CD14-positive monocyte (primary cell): ENCODE data around the gene CDKN2C. TPM values are rescaled to one million over a fixed set of nuclear protein-coding genes. Genes with fewer than 3 reads are reported as not detected.

Experiments used
- DNase-seq, 3 donors: peaks; one replicate each; pipeline ENCODE4 v3.0.0-alpha.2; 2011 to 2022
- H2AFZ ChIP-seq: 2 replicates; pipeline ENCODE4 v1.6.0; 2012; ENCODE audit warnings: mild to moderate bottlenecking, low read depth, low read length, inconsistent platforms; ENCODE audit not compliant: insufficient read depth, poor library complexity, severe bottlenecking
- H3K27ac ChIP-seq, 2 donors: 1 replicate in 1 of 2; 2 replicates in 1 of 2; pipeline ENCODE4 v1.5.1; 2012 to 2013; ENCODE audit warnings: low read length in 2 of 2, control low read depth in 1 of 2, inconsistent platforms in 1 of 2, low read depth in 1 of 2, mild to moderate bottlenecking in 1 of 2
- H3K27me3 ChIP-seq, 2 donors: one replicate each; pipeline versions ENCODE4 v1.6.0 to v1.6.1; 2011 to 2013; ENCODE audit warnings: low read length in 2 of 2; ENCODE audit not compliant: control insufficient read depth in 2 of 2, insufficient read depth in 2 of 2
- H3K36me3 ChIP-seq, 2 donors: replicated peaks in 1 of 2; 1 replicate in 1 of 2; 2 replicates in 1 of 2; pipeline versions ENCODE4 v1.5.1 to v1.6.1; 2012 to 2013; ENCODE audit warnings: low read length in 2 of 2, control low read depth in 1 of 2, inconsistent platforms in 1 of 2, mild to moderate bottlenecking in 1 of 2; ENCODE audit not compliant: insufficient read depth in 2 of 2, control insufficient read depth in 1 of 2
- H3K4me1 ChIP-seq, 2 donors: 1 replicate in 1 of 2; 2 replicates in 1 of 2; pipeline versions ENCODE4 v1.5.1 to v1.6.1; 2012 to 2013; ENCODE audit warnings: low read length in 2 of 2, control low read depth in 1 of 2, inconsistent platforms in 1 of 2, mild to moderate bottlenecking in 1 of 2, moderate library complexity in 1 of 2; ENCODE audit not compliant: insufficient read depth in 2 of 2, control insufficient read depth in 1 of 2
- H3K4me2 ChIP-seq: replicated peaks from 2 replicates; pipeline ENCODE3; 2012; ENCODE audit warnings: low read length, moderate library complexity, mild to moderate bottlenecking; ENCODE audit not compliant: poor library complexity, severe bottlenecking; ENCODE audit errors: extremely low read depth
- H3K4me3 ChIP-seq, 3 experiments: fragments of 200-600 bp in 1 of 3; sonication (generic) in 1 of 3; replicated peaks in 1 of 3; 1 replicate in 2 of 3; 2 replicates in 1 of 3; pipeline ENCODE4 v1.5.1; 2011 to 2013; ENCODE audit warnings: low read length in 3 of 3, mild to moderate bottlenecking in 3 of 3, control low read depth in 2 of 3, low read depth in 2 of 3, inconsistent platforms in 1 of 3, moderate library complexity in 1 of 3
- H3K79me2 ChIP-seq: 2 replicates; pipeline ENCODE4 v1.6.0; 2012; ENCODE audit warnings: mild to moderate bottlenecking, control low read depth, inconsistent platforms, low read length, moderate library complexity; ENCODE audit not compliant: insufficient read depth
- H3K9ac ChIP-seq: 2 replicates; pipeline ENCODE4 v1.6.0; 2017; ENCODE audit warnings: low read length, mild to moderate bottlenecking; ENCODE audit not compliant: insufficient read depth, poor library complexity, severe bottlenecking
- H3K9me3 ChIP-seq, 2 donors: replicated peaks in 1 of 2; 1 replicate in 1 of 2; 2 replicates in 1 of 2; pipeline versions ENCODE4 v1.5.1 to v1.6.1; 2012 to 2013; ENCODE audit warnings: low read length in 2 of 2, control low read depth in 1 of 2; ENCODE audit not compliant: control insufficient read depth in 1 of 2, insufficient read depth in 1 of 2
- H4K20me1 ChIP-seq: 2 replicates; pipeline ENCODE4 v1.6.0; 2012; ENCODE audit warnings: mild to moderate bottlenecking, low read length, control low read depth, moderate library complexity; ENCODE audit not compliant: insufficient read depth
- H3K27ac Mint-ChIP-seq, 7 donors: one replicate each; pipeline ENCODE4 v1.8.0; 2020; ENCODE audit warnings: mild to moderate bottlenecking in 7 of 7, mixed read lengths in 7 of 7, moderate library complexity in 6 of 7, inconsistent platforms in 2 of 7
- H3K27me3 Mint-ChIP-seq, 3 donors: one replicate each; pipeline ENCODE4 v1.8.0; 2021 to 2022; ENCODE audit warnings: low read depth in 3 of 3, mild to moderate bottlenecking in 3 of 3, mixed read lengths in 3 of 3, moderate library complexity in 3 of 3, inconsistent platforms in 1 of 3
- H3K36me3 Mint-ChIP-seq, 2 donors: one replicate each; pipeline ENCODE4 v1.8.0; 2020; ENCODE audit warnings: mixed read lengths in 2 of 2, inconsistent platforms in 1 of 2, mild to moderate bottlenecking in 1 of 2
- H3K4me1 Mint-ChIP-seq: one replicate; pipeline ENCODE4 v1.8.0; 2020; ENCODE audit warnings: mild to moderate bottlenecking, mixed read lengths
- H3K4me3 Mint-ChIP-seq, 2 donors: one replicate each; pipeline ENCODE4 v1.8.0; 2020; ENCODE audit warnings: mild to moderate bottlenecking in 2 of 2, mixed read lengths in 2 of 2, moderate library complexity in 1 of 2
- H3K9me3 Mint-ChIP-seq, 7 donors: one replicate each; pipeline ENCODE4 v1.8.0; 2020 to 2022; ENCODE audit warnings: mixed read lengths in 7 of 7, mild to moderate bottlenecking in 6 of 7, moderate library complexity in 6 of 7, inconsistent platforms in 2 of 7
- CTCF ChIP-seq: fragments of 200-600 bp; IDR thresholded peaks from one replicate; pipeline ENCODE4 v1.8.0; 2022; ENCODE audit warnings: antibody characterized with exemption, mild to moderate bottlenecking
- WGBS: methylation state at CpG from one replicate; pipeline ENCODE4 v1.1.5; 2013; ENCODE audit warnings: missing lambda C conversion rate; ENCODE audit not compliant: insufficient coverage; 5-methylcytosine and 5-hydroxymethylcytosine counted together
- intact Hi-C, 2 donors: fragments of 100-400 bp; cut with micrococcal nuclease; formaldehyde crosslinking; loops; one replicate each; pipeline versions ENCODE4 v1.15.0 to v1.15.1; 2023
- polyA plus RNA-seq, 3 donors: library from polyadenylated mRNA; depleted of rRNA in 1 of 3; unstranded in 2 of 3; stranded (reverse) in 1 of 3; fragments of 300-500 nt in 2 of 3; fragments of >200 nt in 1 of 3; fragmentation: Illumina TruSeq in 2 of 3; gene quantifications; 1 replicate in 2 of 3; 2 replicates in 1 of 3; pipeline ENCODE4 v1.2.3, GENCODE V29; 2012 to 2021

CDKN2C gene
- polyA plus RNA-seq, 3 donors = 5.3 to 9.9 (median 7.4) TPM

GRCh38 chr1:50942334-50942733 is 27.7 kb upstream of the CDKN2C start:
- no peak for DNase-seq
- Histone ChIP-seq H3K4me2 (no peak overlapping the region), H4K20me1 (peaks cover 36% of the 10 kb centered on the region), H3K36me3 (no peaks in the 10 kb centered on the region), H3K27me3 (no peaks in the 10 kb centered on the region), H2AFZ (no peak overlapping the region), H3K9ac (no peak overlapping the region), H3K9me3 (no peaks in the 10 kb centered on the region), H3K79me2 (peaks cover 85% of the 10 kb centered on the region), H3K4me3 (no peak overlapping the region), H3K27ac (no peak overlapping the region), H3K4me1 (no peaks in the 10 kb centered on the region)
- TF ChIP-seq CTCF = no peak
- Mint-ChIP-seq H3K27me3 (no peaks in the 10 kb centered on the region), H3K27ac (no peak overlapping the region), H3K36me3 (peaks cover 6 to 11% of the 10 kb centered on the region in 2 donors), H3K4me1 (peaks cover 10% of the 10 kb centered on the region), H3K9me3 (no peaks in the 10 kb centered on the region), H3K4me3 (no peak overlapping the region)
- no CpG with 5 or more reads among the region's 1 CpG for WGBS
- intact Hi-C loops = no loop called here

GRCh38 chr1:50949286-50949982 is 20.6 kb upstream of the CDKN2C start:
- H3K36me3 ChIP-seq = peaks cover 0 to 4% of the 10 kb centered on the region in 2 donors
- intact Hi-C loops = no loop called here
- H3K79me2 ChIP-seq = peaks cover 88% of the 10 kb centered on the region
- TF ChIP-seq CTCF = no peak
- no peak overlapping the region for H2AFZ ChIP-seq
- Mint-ChIP-seq H3K36me3 (peaks cover 8 to 17% of the 10 kb centered on the region in 2 donors), H3K9me3 (no peaks in the 10 kb centered on the region), H3K27me3 (no peaks in the 10 kb centered on the region), H3K27ac (no peak overlapping the region), H3K4me3 (no peak overlapping the region), H3K4me1 (peaks cover 11% of the 10 kb centered on the region)
- H3K4me2 ChIP-seq = no peak overlapping the region
- peaks cover 51% of the 10 kb centered on the region for H4K20me1 ChIP-seq
- H3K4me1 ChIP-seq = no peaks in the 10 kb centered on the region
- no peak overlapping the region for H3K4me3 ChIP-seq
- WGBS = 100% methylated on average over 6 of the region's 9 CpGs
- no peaks in the 10 kb centered on the region for H3K27me3 ChIP-seq
- no peak for DNase-seq
- no peak overlapping the region for H3K27ac ChIP-seq
- H3K9me3 ChIP-seq = no peaks in the 10 kb centered on the region
- H3K9ac ChIP-seq = no peak overlapping the region
